Gastrocnemius medialis (tissue), 4 donors: ENCODE measurements around the gene MAPK8IP3. TPM values are rescaled to one million over a fixed set of nuclear protein-coding genes. Genes with fewer than 3 reads are reported as not detected.

Experiments
- ATAC-seq, 2 donors: fragments of 150-250 bp; one replicate each; pipeline ENCODE4 v1.9.1; 2016
- DNase-seq, 2 donors: peaks; one replicate each; pipeline ENCODE4 v3.0.0-alpha.2; 2019
- H3K27ac ChIP-seq, 4 donors: fragments of 200-600 bp; sonication (generic); 1 replicate in 1 of 4; 2 replicates in 3 of 4; pipeline ENCODE4 v1.5.1; 2016 to 2018; ENCODE audit warnings: mild to moderate bottlenecking in 2 of 4, moderate library complexity in 1 of 4
- H3K27me3 ChIP-seq, 3 donors: fragments of 200-600 bp; sonication (generic) in 2 of 3; 1 replicate in 1 of 3; 2 replicates in 2 of 3; pipeline versions ENCODE4 v1.5.1 to v1.6.0; 2016 to 2019; ENCODE audit warnings: mild to moderate bottlenecking in 1 of 3, moderate library complexity in 1 of 3
- H3K36me3 ChIP-seq, 2 donors: fragments of 200-600 bp; sonication (generic) in 1 of 2; one replicate each; pipeline ENCODE4 v1.5.1; 2017 to 2018
- H3K4me1 ChIP-seq, 2 donors: fragments of 200-600 bp; sonication (generic) in 1 of 2; one replicate each; pipeline ENCODE4 v1.5.1; 2016 to 2017; ENCODE audit warnings: mild to moderate bottlenecking in 2 of 2
- H3K4me3 ChIP-seq, 4 donors: fragments of 200-600 bp; sonication (generic) in 3 of 4; 1 replicate in 1 of 4; 2 replicates in 3 of 4; pipeline ENCODE4 v1.5.1; 2016 to 2019; ENCODE audit warnings: mild to moderate bottlenecking in 2 of 4
- H3K9me3 ChIP-seq, 3 donors: fragments of 200-600 bp; sonication (generic) in 2 of 3; 1 replicate in 1 of 3; 2 replicates in 2 of 3; pipeline ENCODE4 v1.5.1; 2016 to 2019
- POLR2A ChIP-seq, 2 donors: fragments of 450-650 bp; IDR thresholded peaks; one replicate each; pipeline ENCODE4 v1.6.1; 2017; ENCODE audit warnings: antibody characterized with exemption in 2 of 2, mild to moderate bottlenecking in 2 of 2, moderate library complexity in 2 of 2
- in situ Hi-C, 4 donors: fragments of 200-750 bp; cut with MboI; loops; one replicate each; pipeline versions ENCODE4 v1.15.0 to v1.8.0; 2017; ENCODE audit warnings: low sequenced_read_pairs in 4 of 4
- intact Hi-C: fragments of 100-400 bp; cut with DNase I; formaldehyde crosslinking; loops from one replicate; pipeline ENCODE4 v1.15.1; 2023; ENCODE audit warnings: low total_unique reads
- total RNA-seq, 4 donors: library from RNA; depleted of rRNA; stranded (reverse); fragments of >200 nt; gene quantifications; one replicate each; pipeline versions ENCODE4 v1.1.0 to v1.2.3, GENCODE V29; 2016
- TF ChIP-seq, protein P1 (sequence below), 5 experiments: fragments of 450-650 bp in 3 of 5; fragments of 200-600 bp in 2 of 5; sonication (generic) in 2 of 5; IDR thresholded peaks in 4 of 5; conservative IDR thresholded peaks in 1 of 5; 1 replicate in 4 of 5; 2 replicates in 1 of 5; pipeline ENCODE4 v1.5.1; 2016 to 2019; ENCODE audit warnings: antibody characterized with exemption in 5 of 5, mild to moderate bottlenecking in 3 of 5, moderate library complexity in 3 of 5

Gene MAPK8IP3
- total RNA-seq, 4 donors from 2014 or later: 6.5 to 22.6 (median 13.9) TPM

DNA sequence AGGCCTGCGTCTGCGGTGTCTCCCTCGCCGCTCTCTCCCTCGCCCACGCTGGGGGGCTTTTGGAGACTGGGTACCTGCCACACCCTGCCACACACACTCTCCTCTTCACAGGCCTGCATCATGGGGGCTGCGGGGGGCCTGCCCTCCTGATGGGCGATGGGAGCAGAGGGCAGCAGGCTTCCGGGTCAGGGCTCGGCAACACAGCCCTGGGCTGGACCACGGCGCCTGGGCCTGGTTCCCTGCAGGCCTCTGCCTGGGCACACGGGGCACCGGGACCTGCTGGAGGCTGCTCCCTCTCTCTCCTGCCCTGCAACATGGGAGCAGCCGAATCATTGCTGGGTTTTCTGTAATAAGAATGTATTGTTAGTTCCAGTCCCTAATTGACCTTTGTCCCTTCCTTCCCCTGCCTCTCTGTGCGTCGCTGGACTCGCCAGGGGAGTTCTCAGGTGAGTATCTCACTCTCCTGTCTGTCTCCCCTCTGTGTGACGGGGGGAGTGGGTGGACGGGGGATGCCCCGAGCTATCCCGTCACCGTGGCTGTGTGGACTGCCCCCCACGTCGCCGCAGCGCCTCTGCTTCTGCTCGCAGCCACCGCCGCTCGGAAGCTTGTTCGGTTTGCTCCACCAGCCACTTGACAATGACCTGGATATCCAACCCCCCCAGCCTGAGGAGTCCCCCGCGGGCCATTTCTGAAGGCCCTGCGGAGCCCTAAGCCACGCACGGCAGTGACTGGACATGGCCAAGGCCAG lies 51.9 kb downstream of the MAPK8IP3 start:
- Histone ChIP-seq H3K4me1 (no peaks in the 10 kb centered on the region), H3K4me3 (no peak overlapping the region), H3K27ac (no peak overlapping the region), H3K27me3 (no peaks in the 10 kb centered on the region), H3K36me3 (peaks cover 0 to 58% of the 10 kb centered on the region in 2 donors), H3K9me3 (no peaks in the 10 kb centered on the region)
- intact Hi-C loops (no loop called here), in situ Hi-C loops (no loop called here)
- no peak for DNase-seq
- TF ChIP-seq, protein P1, sequence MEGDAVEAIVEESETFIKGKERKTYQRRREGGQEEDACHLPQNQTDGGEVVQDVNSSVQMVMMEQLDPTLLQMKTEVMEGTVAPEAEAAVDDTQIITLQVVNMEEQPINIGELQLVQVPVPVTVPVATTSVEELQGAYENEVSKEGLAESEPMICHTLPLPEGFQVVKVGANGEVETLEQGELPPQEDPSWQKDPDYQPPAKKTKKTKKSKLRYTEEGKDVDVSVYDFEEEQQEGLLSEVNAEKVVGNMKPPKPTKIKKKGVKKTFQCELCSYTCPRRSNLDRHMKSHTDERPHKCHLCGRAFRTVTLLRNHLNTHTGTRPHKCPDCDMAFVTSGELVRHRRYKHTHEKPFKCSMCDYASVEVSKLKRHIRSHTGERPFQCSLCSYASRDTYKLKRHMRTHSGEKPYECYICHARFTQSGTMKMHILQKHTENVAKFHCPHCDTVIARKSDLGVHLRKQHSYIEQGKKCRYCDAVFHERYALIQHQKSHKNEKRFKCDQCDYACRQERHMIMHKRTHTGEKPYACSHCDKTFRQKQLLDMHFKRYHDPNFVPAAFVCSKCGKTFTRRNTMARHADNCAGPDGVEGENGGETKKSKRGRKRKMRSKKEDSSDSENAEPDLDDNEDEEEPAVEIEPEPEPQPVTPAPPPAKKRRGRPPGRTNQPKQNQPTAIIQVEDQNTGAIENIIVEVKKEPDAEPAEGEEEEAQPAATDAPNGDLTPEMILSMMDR (IDR thresholded peaks at IDR 0.05 in 4 of 5, conservative IDR thresholded peaks at IDR 0.05 in 1 of 5): no peak
- TF ChIP-seq POLR2A (IDR thresholded peaks at IDR 0.05): no peak
- ATAC-seq: no peak

DNA sequence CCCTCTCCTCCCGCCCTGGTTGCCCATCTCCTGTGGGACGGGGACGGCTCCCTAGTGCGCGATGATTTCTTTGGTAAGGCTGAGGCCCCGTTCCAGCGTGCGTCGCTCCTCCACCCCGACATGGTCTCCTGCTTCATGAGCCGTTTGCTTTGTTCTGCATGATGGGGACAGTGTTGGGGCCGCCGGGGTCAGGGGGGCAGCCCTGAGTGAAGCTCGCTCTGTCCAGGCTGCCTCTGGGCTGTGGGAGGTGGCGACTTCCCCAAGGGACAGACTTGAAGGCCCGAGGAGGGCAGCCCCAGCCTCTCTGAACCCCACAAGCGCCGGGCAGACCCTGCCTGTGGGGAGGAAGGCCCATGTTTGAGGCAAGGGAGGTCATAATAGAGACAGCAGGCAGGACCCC lies 52.9 kb downstream of the MAPK8IP3 start:
- intact Hi-C loops (no loop called here), in situ Hi-C loops (no loop called here)
- no peaks in the 10 kb centered on the region for H3K4me1 ChIP-seq
- ATAC-seq (no peak), DNase-seq (no peak)
- no peaks in the 10 kb centered on the region for H3K9me3 ChIP-seq
- no peak overlapping the region for H3K27ac ChIP-seq
- H3K36me3 ChIP-seq: peaks cover 0 to 60% of the 10 kb centered on the region in 2 donors
- H3K27me3 ChIP-seq: no peaks in the 10 kb centered on the region
- TF ChIP-seq, protein P1 (IDR thresholded peaks at IDR 0.05 in 4 of 5, conservative IDR thresholded peaks at IDR 0.05 in 1 of 5): no peak
- no peak for TF ChIP-seq POLR2A (IDR thresholded peaks at IDR 0.05)
- H3K4me3 ChIP-seq: no peak overlapping the region

DNA sequence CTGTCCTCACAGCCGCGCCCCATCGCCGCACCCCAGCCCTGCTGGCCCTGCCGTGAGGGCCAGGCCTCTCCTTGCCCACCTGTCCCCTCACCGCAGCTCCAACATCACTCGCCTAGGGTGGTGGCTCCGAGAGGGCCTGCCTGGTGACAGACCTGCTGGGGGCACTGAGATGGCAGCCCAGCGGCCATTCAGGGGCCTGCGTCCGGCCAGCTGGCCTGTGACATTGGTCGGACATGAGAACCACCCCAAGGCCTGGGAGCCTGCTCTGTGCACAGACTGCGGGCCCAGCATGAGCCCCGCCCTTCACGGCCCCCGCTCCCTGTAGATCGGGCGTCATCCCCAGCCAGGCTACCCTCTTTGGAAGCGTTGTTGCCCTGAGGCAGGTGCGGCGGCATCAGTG lies 53.5 kb downstream of the MAPK8IP3 start:
- TF ChIP-seq, protein P1 (IDR thresholded peaks at IDR 0.05 in 4 of 5, conservative IDR thresholded peaks at IDR 0.05 in 1 of 5): no peak
- no peak for TF ChIP-seq POLR2A (IDR thresholded peaks at IDR 0.05)
- intact Hi-C loops: no loop called here
- Histone ChIP-seq H3K4me1 (no peaks in the 10 kb centered on the region), H3K9me3 (no peaks in the 10 kb centered on the region), H3K27me3 (no peaks in the 10 kb centered on the region), H3K36me3 (peaks cover 0 to 58% of the 10 kb centered on the region in 2 donors), H3K27ac (no peak overlapping the region), H3K4me3 (no peak overlapping the region)
- in situ Hi-C loops: no loop called here
- no peak for DNase-seq
- ATAC-seq: no peak

DNA sequence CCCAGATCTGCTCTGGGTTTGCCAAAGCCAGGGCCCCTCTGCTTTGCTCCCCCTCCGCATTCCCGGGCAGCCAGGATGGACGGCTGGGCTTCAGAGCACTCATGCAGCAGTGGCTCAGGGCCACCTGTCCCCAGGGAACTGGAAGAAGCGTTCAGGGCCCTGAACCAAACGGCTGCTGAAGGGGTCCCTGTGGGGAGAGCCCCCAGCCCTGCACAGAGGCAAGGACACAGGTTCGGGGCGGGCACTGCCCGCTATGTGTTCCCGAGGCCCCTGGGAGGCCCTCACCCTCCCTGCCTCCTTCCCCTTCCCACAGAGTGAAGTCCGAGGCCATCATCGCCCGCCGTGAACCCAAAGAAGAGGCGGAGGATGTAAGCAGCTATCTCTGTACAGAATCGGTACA lies 54.9 kb downstream of the MAPK8IP3 start:
- in situ Hi-C loops: no loop called here
- H3K36me3 ChIP-seq: peaks cover 0 to 65% of the 10 kb centered on the region in 2 donors
- no peak for TF ChIP-seq POLR2A (IDR thresholded peaks at IDR 0.05)
- TF ChIP-seq, protein P1 (IDR thresholded peaks at IDR 0.05 in 4 of 5, conservative IDR thresholded peaks at IDR 0.05 in 1 of 5): no peak

More for the DNA sequence above, 54.9 kb downstream of the MAPK8IP3 start:
- Histone ChIP-seq H3K4me1 (no peaks in the 10 kb centered on the region), H3K27ac (no peak overlapping the region), H3K27me3 (no peaks in the 10 kb centered on the region), H3K9me3 (no peaks in the 10 kb centered on the region), H3K4me3 (no peak overlapping the region)
- no peak for ATAC-seq
- intact Hi-C loops: loop anchor here (5.0 kb wide), 1 partner anchor 334 kb away; no protein-coding TSS in a partner anchor
- DNase-seq: no peak
